DND-41 (cell line): ENCODE measurements around the gene RBM27.

ENCODE experiments used
- ATAC-seq: fragments of 200-7000 bp; cut with Tn5 transposase; 3 replicates; pipeline ENCODE4 v1.9.1; 2021; ENCODE audit warnings: low read depth; ENCODE audit not compliant: insufficient read depth
- DNase-seq: peaks from one replicate; pipeline ENCODE4 v3.0.0-alpha.2; 2020
- H2AFZ ChIP-seq: 2 replicates; pipeline ENCODE4 v1.6.0; 2012; ENCODE audit warnings: low read depth, low read length
- H3K27ac ChIP-seq: 2 replicates; pipeline ENCODE4 v1.5.1; 2012; ENCODE audit warnings: low read length, inconsistent platforms
- H3K27me3 ChIP-seq: fragments of 200-600 bp; sonication (generic); 2 replicates; pipeline ENCODE4 v1.6.0; 2012; ENCODE audit warnings: low read length, mild to moderate bottlenecking, inconsistent platforms; ENCODE audit not compliant: insufficient read depth, poor library complexity
- H3K36me3 ChIP-seq: 2 replicates; pipeline ENCODE4 v1.5.1; 2012; ENCODE audit warnings: low read length, inconsistent platforms; ENCODE audit not compliant: insufficient read depth
- H3K4me1 ChIP-seq: 2 replicates; pipeline ENCODE4 v1.5.1; 2012; ENCODE audit warnings: mild to moderate bottlenecking, low read length; ENCODE audit not compliant: insufficient read depth
- H3K4me2 ChIP-seq: 2 replicates; pipeline ENCODE4 v1.6.0; 2012; ENCODE audit warnings: mild to moderate bottlenecking, moderate library complexity, low read length, inconsistent platforms; ENCODE audit not compliant: insufficient read depth
- H3K4me3 ChIP-seq, 2 experiments: fragments of 200-600 bp in 1 of 2; shearing (Covaris generic) in 1 of 2; 2 replicates each; pipeline ENCODE4 v1.5.1; 2012 to 2016; ENCODE audit warnings: inconsistent platforms in 2 of 2, low read length in 2 of 2, mild to moderate bottlenecking in 2 of 2, low read depth in 1 of 2, moderate library complexity in 1 of 2
- H3K79me2 ChIP-seq: 2 replicates; pipeline ENCODE4 v1.6.0; 2012; ENCODE audit warnings: low read length, inconsistent platforms; ENCODE audit not compliant: insufficient read depth
- H3K9ac ChIP-seq: 2 replicates; pipeline ENCODE4 v1.6.0; 2012; ENCODE audit warnings: low read depth, mild to moderate bottlenecking, inconsistent platforms, low read length, moderate library complexity
- H3K9me3 ChIP-seq: 2 replicates; pipeline ENCODE4 v1.5.1; 2012; ENCODE audit warnings: low read length, moderate library complexity, mild to moderate bottlenecking, inconsistent platforms; ENCODE audit not compliant: insufficient read depth, severe bottlenecking
- H4K20me1 ChIP-seq: 2 replicates; pipeline ENCODE4 v1.6.0; 2012; ENCODE audit warnings: low read length; ENCODE audit not compliant: insufficient read depth
- EZH2 ChIP-seq: IDR thresholded peaks from 3 replicates; pipeline ENCODE4 v1.6.1; 2012; ENCODE audit warnings: borderline replicate concordance, low read depth, mild to moderate bottlenecking, moderate library complexity, low read length, inconsistent platforms; ENCODE audit not compliant: severe bottlenecking
- TF ChIP-seq, protein P1 (sequence below): IDR thresholded peaks from 2 replicates; pipeline ENCODE4 v1.5.1; 2012; ENCODE audit warnings: borderline replicate concordance, low read length, moderate library complexity, mild to moderate bottlenecking; ENCODE audit not compliant: poor library complexity, severe bottlenecking; ENCODE audit errors: extremely low read depth

Gene RBM27

DNA sequence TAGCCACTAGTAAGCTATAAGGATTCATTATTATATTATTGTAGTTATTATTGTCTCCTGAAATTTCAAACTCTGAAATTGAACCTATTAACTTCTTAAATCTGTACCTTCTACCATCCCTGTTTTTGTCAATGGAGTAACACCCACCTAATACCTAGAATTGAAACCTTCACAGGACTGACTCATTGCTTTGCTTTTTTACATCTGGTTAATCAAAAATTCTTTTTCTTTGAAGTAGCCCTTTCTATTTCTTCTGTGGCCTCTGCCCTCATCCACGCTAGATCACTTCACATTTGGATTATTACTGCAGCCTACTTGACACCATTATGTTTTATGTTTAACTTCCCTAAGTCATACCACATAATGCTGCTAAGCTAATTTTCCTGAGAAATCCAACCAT, 35.6 kb downstream of the RBM27 start:
- H3K4me1 ChIP-seq = no peaks in the 10 kb centered on the region
- H3K4me3 ChIP-seq = no peak overlapping the region
- H3K9ac ChIP-seq = no peak overlapping the region
- H3K9me3 ChIP-seq = no peaks in the 10 kb centered on the region
- DNase-seq (no peak), ATAC-seq (no peak)
- H4K20me1 ChIP-seq = no peaks in the 10 kb centered on the region
- peaks cover 8% of the 10 kb centered on the region; the same call in 1 of the 2 replicates for H3K79me2 ChIP-seq
- no peak overlapping the region for H2AFZ ChIP-seq
- H3K4me2 ChIP-seq = no peak overlapping the region
- TF ChIP-seq, protein P1, sequence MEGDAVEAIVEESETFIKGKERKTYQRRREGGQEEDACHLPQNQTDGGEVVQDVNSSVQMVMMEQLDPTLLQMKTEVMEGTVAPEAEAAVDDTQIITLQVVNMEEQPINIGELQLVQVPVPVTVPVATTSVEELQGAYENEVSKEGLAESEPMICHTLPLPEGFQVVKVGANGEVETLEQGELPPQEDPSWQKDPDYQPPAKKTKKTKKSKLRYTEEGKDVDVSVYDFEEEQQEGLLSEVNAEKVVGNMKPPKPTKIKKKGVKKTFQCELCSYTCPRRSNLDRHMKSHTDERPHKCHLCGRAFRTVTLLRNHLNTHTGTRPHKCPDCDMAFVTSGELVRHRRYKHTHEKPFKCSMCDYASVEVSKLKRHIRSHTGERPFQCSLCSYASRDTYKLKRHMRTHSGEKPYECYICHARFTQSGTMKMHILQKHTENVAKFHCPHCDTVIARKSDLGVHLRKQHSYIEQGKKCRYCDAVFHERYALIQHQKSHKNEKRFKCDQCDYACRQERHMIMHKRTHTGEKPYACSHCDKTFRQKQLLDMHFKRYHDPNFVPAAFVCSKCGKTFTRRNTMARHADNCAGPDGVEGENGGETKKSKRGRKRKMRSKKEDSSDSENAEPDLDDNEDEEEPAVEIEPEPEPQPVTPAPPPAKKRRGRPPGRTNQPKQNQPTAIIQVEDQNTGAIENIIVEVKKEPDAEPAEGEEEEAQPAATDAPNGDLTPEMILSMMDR = no peak
- TF ChIP-seq EZH2 = no peak
- H3K27ac ChIP-seq = no peak overlapping the region
- peaks cover 70% of the 10 kb centered on the region for H3K36me3 ChIP-seq
- H3K27me3 ChIP-seq = no peaks in the 10 kb centered on the region

DNA sequence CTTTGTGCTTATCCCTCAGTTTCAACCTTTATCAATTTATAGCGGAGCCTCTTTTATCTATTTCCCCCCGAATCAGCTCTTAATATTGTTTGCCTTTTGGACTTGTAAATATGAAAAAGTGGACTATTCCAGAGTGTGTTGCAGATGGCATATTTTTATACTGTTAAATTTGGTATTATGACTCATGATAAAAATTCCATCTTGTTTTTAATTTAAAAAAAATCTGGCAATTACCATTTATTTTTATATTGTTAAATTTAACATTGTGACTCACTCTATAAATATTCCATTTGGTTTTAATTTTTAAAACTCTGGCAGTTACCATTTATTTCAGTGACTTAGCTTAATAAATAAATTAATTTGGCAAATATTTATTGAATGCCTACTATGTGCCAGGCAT, 37.5 kb downstream of the RBM27 start:
- peaks cover 69% of the 10 kb centered on the region for H3K36me3 ChIP-seq
- H3K4me3 ChIP-seq = no peak overlapping the region
- no peak overlapping the region for H3K9ac ChIP-seq
- no peaks in the 10 kb centered on the region for H3K27me3 ChIP-seq
- H4K20me1 ChIP-seq = no peaks in the 10 kb centered on the region
- no peak overlapping the region for H3K4me2 ChIP-seq
- no peak overlapping the region for H2AFZ ChIP-seq
- H3K9me3 ChIP-seq = no peaks in the 10 kb centered on the region
- no peaks in the 10 kb centered on the region for H3K4me1 ChIP-seq
- ATAC-seq (no peak), DNase-seq (no peak)
- H3K79me2 ChIP-seq = peaks cover 10% of the 10 kb centered on the region; the same call in 1 of the 2 replicates
- H3K27ac ChIP-seq = no peak overlapping the region
- TF ChIP-seq EZH2 = no peak
- TF ChIP-seq, protein P1 = no peak

DNA sequence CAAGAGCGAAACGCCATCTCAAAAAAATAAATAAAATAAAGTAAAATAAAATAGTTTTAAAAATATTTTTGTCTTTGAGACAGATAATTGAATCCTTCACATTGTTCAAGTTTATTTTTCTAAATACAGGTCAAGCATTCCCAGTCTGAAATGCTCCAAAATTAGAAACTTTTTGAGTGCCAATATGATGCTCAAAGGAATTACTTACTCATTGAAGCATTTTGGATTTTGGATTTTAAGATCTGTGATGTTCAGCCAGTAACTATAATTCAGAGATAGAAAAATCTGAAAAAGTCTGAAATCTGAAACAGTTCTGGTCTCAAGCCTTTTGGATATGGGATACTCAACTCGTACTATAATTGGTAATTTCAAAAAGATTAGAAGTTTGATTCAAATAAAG, 39.8 kb downstream of the RBM27 start:
- no peak overlapping the region for H3K9ac ChIP-seq
- no peak for DNase-seq
- H2AFZ ChIP-seq = no peak overlapping the region
- H3K27me3 ChIP-seq = no peaks in the 10 kb centered on the region
- H3K4me2 ChIP-seq = no peak overlapping the region
- H3K9me3 ChIP-seq = no peaks in the 10 kb centered on the region
- TF ChIP-seq EZH2 = no peak
- TF ChIP-seq, protein P1 = no peak
- no peaks in the 10 kb centered on the region for H3K4me1 ChIP-seq
- no peak overlapping the region for H3K4me3 ChIP-seq
- H4K20me1 ChIP-seq = no peaks in the 10 kb centered on the region; the same call in 1 of the 2 replicates
- ATAC-seq = no peak
- H3K36me3 ChIP-seq = peaks cover 64% of the 10 kb centered on the region
- peaks cover 10% of the 10 kb centered on the region; the same call in 1 of the 2 replicates for H3K79me2 ChIP-seq
- no peak overlapping the region for H3K27ac ChIP-seq

DNA sequence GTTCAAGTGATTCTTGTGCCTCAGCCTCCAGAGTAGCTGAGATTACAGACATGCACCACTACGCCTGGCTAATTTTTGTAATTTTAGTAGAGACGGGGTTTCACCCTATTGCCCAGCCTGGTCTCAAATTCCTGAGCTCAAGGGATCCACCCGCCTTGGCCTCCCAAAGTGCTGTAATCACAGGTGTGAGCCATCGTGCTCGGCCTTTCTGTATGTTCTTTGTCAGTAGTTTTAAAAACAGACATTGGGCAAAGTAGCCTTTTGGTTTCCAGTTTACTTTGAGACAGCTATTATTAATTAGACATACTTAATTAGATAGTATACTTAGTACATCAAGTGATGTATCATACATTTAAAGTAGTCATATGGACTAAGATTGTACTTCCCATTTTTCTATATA, 45.2 kb downstream of the RBM27 start:
- no peak for TF ChIP-seq EZH2
- TF ChIP-seq, protein P1 = no peak
- Histone ChIP-seq H3K27ac (no peak overlapping the region), H3K9ac (no peak overlapping the region), H3K36me3 (peaks cover 64% of the 10 kb centered on the region), H2AFZ (no peak overlapping the region), H3K4me2 (no peak overlapping the region), H3K9me3 (no peaks in the 10 kb centered on the region), H3K79me2 (peaks cover 5% of the 10 kb centered on the region; the same call in 1 of the 2 replicates), H3K4me3 (no peak overlapping the region), H3K4me1 (no peaks in the 10 kb centered on the region), H3K27me3 (no peaks in the 10 kb centered on the region), H4K20me1 (peaks cover 6% of the 10 kb centered on the region; the same call in 1 of the 2 replicates)
- ATAC-seq (no peak), DNase-seq (no peak)
